ENCODE measurements around the gene SH3PXD2B. TPM values are rescaled to one million over a fixed set of nuclear protein-coding genes. Genes with fewer than 3 reads are reported as not detected.
"Not testable (repeated sequence)": the region's sequence is repeated elsewhere in the genome, so short reads cannot be mapped to it uniquely, and the experiment has no call there.

Gene SH3PXD2B
- total RNA-seq, 1 donor from 2014 or later, result 81.1 TPM

DNA sequence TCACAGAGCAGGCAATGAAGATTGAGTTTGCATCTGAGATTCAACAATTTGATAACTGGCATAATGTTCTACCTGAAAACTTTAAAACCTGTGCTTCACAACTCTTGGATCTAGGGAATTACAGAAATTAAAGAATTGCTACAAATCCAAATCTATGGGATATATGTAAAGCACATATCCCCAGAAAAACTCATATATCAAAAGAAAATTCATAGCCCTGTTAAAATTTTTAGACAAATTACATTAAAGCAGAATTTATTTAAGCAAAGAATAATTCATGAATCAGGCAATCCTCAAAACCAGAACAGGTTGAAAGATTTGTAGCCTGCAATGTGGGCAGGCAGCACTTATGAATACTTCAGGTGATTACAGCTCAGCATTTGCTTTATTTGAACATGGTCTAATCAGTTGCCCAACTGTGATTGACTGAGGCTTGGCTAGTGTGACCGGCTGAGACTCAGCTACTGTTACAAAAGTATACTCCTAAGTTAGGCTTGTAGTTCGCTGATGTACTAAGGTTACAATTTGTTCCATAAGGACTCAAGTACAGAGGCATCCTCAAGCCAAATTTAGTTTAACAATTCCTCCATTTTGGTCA, 160.5 kb downstream of the SH3PXD2B start:
- TF ChIP-seq, protein P1, sequence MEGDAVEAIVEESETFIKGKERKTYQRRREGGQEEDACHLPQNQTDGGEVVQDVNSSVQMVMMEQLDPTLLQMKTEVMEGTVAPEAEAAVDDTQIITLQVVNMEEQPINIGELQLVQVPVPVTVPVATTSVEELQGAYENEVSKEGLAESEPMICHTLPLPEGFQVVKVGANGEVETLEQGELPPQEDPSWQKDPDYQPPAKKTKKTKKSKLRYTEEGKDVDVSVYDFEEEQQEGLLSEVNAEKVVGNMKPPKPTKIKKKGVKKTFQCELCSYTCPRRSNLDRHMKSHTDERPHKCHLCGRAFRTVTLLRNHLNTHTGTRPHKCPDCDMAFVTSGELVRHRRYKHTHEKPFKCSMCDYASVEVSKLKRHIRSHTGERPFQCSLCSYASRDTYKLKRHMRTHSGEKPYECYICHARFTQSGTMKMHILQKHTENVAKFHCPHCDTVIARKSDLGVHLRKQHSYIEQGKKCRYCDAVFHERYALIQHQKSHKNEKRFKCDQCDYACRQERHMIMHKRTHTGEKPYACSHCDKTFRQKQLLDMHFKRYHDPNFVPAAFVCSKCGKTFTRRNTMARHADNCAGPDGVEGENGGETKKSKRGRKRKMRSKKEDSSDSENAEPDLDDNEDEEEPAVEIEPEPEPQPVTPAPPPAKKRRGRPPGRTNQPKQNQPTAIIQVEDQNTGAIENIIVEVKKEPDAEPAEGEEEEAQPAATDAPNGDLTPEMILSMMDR (IDR thresholded peaks at IDR 0.05), result no peak
- DNase-seq (ENCODE audit: low spot score), result no peak
- no peaks in the 10 kb centered on the region for H3K27me3 Mint-ChIP-seq (ENCODE audit: low read depth)
- no peaks in the 10 kb centered on the region for H3K36me3 Mint-ChIP-seq (ENCODE audit: low read depth)
- H3K27ac Mint-ChIP-seq (ENCODE audit: unreplicated experiment), result no peak overlapping the region
- no peaks in the 10 kb centered on the region for H3K9me3 Mint-ChIP-seq (ENCODE audit: low read depth)
- H3K4me1 Mint-ChIP-seq (ENCODE audit: low read depth), result peaks cover 2% of the 10 kb centered on the region
- no peak overlapping the region for H3K4me3 Mint-ChIP-seq (ENCODE audit: unreplicated experiment)

DNA sequence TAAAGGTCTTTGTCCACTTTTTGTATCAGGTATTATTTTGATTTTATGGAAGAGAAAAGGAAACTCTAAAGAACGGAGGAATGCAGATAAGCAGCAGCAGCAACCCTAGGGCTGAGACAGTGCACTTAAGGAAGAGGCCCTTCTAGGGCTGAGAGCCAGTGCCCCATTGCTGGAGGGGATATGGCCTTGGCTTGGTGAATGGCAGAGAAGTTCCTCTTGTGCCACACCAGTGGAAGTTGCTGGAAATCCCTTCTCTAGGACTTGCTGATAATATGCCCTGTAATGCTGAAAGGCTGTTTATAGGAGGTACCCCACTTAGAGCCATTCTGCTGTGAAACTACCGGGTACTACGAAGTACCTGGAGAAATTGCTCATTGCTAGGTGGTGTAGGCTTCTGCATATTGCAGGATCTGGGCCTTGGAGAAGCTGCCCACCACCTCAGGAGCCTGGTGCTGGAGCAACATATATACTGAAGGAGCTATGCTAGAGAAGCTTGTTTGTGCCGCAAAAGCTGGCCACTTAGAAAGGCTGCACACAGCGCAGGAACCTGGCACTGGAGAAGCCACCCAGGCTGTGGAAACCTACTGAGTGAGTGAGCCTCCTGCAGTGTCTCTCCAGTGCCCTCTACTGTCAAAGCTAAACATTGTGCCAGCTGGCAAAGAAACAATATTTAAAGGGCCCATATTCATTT, 161.1 kb downstream of the SH3PXD2B start:
- TF ChIP-seq, protein P1 (IDR thresholded peaks at IDR 0.05), result peak; percentile 90
- no peaks in the 10 kb centered on the region for H3K9me3 Mint-ChIP-seq (ENCODE audit: low read depth)
- DNase-seq (ENCODE audit: low spot score), result no peak
- no peak overlapping the region for H3K4me3 Mint-ChIP-seq (ENCODE audit: unreplicated experiment)
- no peaks in the 10 kb centered on the region for H3K27me3 Mint-ChIP-seq (ENCODE audit: low read depth)
- H3K36me3 Mint-ChIP-seq (ENCODE audit: low read depth), result no peaks in the 10 kb centered on the region
- no peak overlapping the region for H3K27ac Mint-ChIP-seq (ENCODE audit: unreplicated experiment)
- H3K4me1 Mint-ChIP-seq (ENCODE audit: low read depth), result peaks cover 2% of the 10 kb centered on the region

DNA sequence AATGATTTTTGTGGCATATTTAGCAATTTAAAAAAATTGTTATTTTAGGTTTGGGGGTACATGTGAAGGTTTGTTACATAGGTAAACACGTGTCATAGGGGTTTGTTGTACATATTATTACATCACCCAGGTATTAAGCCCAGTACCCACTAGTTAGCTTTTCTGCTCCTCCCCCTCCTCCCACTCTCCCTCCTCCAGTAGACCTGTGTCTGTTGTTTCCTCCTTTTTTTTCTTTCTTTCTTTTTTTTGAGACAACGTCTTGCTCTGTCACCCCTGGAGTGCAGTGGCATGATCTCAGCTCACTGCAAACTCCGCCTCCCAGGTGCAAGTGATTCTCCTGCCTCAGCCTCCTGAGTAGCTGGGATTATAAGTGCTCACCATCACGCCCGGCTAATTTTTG, 162.5 kb downstream of the SH3PXD2B start:
- H3K27ac Mint-ChIP-seq (ENCODE audit: unreplicated experiment); H3K27me3 Mint-ChIP-seq (ENCODE audit: low read depth); H3K4me1 Mint-ChIP-seq (ENCODE audit: low read depth); DNase-seq (ENCODE audit: low spot score); H3K9me3 Mint-ChIP-seq (ENCODE audit: low read depth); H3K4me3 Mint-ChIP-seq (ENCODE audit: unreplicated experiment); H3K36me3 Mint-ChIP-seq (ENCODE audit: low read depth): not testable (repeated sequence)

DNA sequence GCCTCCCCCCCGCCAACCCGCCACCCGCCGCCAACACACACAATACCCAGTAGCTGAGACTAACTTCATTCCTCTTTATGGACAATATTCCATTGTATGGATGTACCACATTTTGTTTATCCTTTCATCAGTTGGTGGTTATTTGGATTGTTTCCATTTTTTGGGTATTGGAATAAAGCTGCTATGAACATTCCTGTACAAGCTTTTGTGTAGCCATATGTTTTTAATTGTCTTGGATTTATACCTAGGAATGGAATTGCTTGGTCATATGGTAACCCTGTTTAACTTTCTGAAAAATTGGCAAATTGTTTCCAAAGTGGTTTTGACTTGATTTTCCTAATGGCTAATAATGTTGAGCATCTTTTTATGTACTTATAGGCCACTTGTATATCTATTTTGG, 165.9 kb downstream of the SH3PXD2B start:
- no peak overlapping the region for H3K4me3 Mint-ChIP-seq (ENCODE audit: unreplicated experiment)
- H3K9me3 Mint-ChIP-seq (ENCODE audit: low read depth), result no peaks in the 10 kb centered on the region
- no peak for DNase-seq (ENCODE audit: low spot score)
- no peaks in the 10 kb centered on the region for H3K27me3 Mint-ChIP-seq (ENCODE audit: low read depth)
- no peak overlapping the region for H3K27ac Mint-ChIP-seq (ENCODE audit: unreplicated experiment)
- TF ChIP-seq, protein P1 (IDR thresholded peaks at IDR 0.05), result no peak
- peaks cover 14% of the 10 kb centered on the region for H3K4me1 Mint-ChIP-seq (ENCODE audit: low read depth)
- H3K36me3 Mint-ChIP-seq (ENCODE audit: low read depth), result no peaks in the 10 kb centered on the region

- not testable (repeated sequence) for H3K27me3 Mint-ChIP-seq (ENCODE audit: low read depth); H3K27ac Mint-ChIP-seq (ENCODE audit: unreplicated experiment); DNase-seq (ENCODE audit: low spot score); H3K9me3 Mint-ChIP-seq (ENCODE audit: low read depth); H3K36me3 Mint-ChIP-seq (ENCODE audit: low read depth); H3K4me3 Mint-ChIP-seq (ENCODE audit: unreplicated experiment)
- peaks cover 18% of the 10 kb centered on the region for H3K4me1 Mint-ChIP-seq (ENCODE audit: low read depth)
Measured at GRCh38 chr5:172287140-172287539, 167.2 kb downstream of the SH3PXD2B start.

DNA sequence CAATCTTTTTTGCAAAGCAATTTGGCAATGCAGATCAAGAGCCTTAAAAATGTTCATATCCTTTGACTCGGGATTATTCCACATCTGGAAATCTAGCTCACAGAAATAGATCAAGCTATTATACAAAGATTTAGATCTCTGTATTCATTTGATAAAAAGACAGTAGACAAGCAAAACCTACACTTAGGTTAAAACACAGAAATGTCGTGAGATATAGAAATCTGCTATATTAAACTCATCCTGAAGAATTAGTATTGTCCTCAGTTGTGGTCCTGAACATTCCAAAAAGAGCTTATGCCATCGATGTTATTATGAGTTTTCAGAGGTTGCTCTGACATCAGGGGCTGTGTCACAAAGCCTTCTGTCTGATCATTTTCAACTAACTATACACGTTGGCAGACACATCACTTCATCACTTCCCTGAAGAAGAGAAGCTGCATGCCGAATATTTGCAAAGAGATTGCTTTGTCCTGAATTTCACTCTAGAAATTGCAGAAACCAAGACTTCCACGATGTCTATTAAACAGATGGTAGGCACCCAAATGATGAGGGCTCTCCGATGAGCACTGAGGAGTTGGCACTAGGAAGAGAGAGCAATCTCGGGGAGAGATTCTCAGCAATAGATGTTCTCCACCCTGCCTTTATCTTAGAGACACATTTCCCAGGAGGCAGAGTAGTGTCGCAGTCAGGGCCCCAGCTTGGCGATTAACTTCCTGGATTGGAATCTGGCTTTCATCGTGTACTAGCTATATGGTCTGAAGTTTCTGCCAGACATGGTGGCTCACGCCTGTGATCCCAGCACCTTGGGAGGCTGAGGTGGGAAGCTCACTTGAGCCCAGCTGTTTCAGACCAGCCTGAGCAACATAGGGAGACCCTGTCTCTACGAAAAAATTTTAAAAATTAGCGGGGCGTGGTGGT, 168.8 kb downstream of the SH3PXD2B start:
- DNase-seq (ENCODE audit: low spot score), result no peak
- Mint-ChIP-seq H3K36me3 (ENCODE audit: low read depth) (no peaks in the 10 kb centered on the region), H3K27me3 (ENCODE audit: low read depth) (no peaks in the 10 kb centered on the region), H3K4me1 (ENCODE audit: low read depth) (peaks cover 34% of the 10 kb centered on the region), H3K9me3 (ENCODE audit: low read depth) (no peaks in the 10 kb centered on the region), H3K4me3 (ENCODE audit: unreplicated experiment) (peak overlapping the region; percentile 88), H3K27ac (ENCODE audit: unreplicated experiment) (no peak overlapping the region)
- TF ChIP-seq, protein P1 (IDR thresholded peaks at IDR 0.05), result no peak
